HS-5 (cell line): ENCODE results near the gene ARFRP1.

Experiments
- DNase-seq: peaks from one replicate; pipeline ENCODE4 v3.0.0-alpha.2; 2012; ENCODE audit warnings: low read depth

The ARFRP1 gene

GRCh38 chr20:63701329-63702035, 6.3 kb downstream of the ARFRP1 start:
- DNase-seq = no peak

GRCh38 chr20:63701051-63701328, 6.8 kb downstream of the ARFRP1 start:
- no peak for DNase-seq

GRCh38 chr20:63700199-63701050, 7.4 kb downstream of the ARFRP1 start:
- DNase-seq = no peak

- DNase-seq = no peak
Measured at GRCh38 chr20:63699466-63700198, 8.1 kb downstream of the ARFRP1 start.

DNA sequence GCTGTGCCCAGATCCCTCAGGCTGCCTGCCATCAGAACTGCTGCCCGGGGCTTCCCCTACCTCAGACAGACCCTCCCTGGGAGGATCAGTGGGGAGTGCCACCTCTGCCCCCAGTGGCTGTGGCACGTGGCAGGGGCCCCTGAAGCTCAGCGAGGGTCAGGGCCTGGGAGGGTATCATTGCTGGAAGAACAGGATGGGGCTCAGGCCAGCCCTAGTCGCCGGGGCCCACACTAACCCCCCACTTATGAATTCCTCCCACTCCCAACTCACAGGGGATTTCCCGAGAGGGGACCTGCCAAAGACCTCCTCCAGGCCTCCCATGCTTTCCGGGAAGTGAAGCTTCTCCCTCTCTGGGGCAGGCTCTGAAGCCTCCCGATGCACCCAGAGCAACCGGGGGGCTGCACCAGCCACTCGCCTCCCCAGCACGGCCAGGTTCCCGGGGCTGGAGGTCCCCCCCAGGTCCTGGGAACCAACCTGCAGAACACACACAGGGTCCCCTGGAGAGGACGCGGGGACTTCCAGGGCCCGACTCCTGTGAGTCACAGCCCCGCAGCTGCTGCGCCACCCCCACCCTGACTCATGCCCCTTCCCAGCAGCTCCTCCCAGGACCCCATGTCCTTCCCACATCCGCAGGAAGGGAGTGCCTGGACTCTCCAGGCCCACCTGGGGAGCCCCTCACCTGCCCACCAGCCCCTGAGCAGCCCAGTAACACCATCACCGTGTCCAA, 8.9 kb downstream of the ARFRP1 start:
- DNase-seq = peak; percentile 81

DNA sequence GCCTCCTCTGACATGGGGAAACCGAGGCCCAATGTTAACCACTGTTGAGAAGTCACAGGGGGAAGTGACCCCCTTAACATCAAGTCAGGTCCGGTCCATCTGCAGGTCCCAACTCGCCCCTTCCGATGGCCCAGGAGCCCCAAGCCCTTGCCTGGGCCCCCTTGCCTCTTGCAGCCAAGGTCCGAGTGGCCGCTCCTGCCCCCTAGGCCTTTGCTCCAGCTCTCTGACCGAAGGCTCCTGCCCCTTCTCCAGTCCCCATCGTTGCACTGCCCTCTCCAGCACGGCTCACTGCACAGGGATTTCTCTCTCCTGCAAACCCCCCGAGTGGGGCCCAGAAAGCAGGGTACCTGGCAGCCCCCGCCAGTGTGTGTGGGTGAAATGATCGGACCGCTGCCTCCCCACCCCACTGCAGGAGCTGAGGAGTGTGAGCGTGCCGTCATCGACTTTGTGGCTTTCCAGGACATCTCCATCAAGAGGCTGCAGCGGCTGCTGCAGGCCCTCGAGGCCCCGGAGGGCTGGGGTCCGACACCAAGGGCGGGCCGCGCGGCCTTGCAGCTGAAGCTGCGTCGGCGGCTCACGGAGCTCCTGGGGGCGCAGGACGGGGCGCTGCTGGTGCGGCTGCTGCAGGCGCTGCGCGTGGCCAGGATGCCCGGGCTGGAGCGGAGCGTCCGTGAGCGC, 9.8 kb downstream of the ARFRP1 start:
- DNase-seq = no peak

- no peak for DNase-seq
Measured at GRCh38 chr20:63697357-63697867, 10.4 kb downstream of the ARFRP1 start.

DNA sequence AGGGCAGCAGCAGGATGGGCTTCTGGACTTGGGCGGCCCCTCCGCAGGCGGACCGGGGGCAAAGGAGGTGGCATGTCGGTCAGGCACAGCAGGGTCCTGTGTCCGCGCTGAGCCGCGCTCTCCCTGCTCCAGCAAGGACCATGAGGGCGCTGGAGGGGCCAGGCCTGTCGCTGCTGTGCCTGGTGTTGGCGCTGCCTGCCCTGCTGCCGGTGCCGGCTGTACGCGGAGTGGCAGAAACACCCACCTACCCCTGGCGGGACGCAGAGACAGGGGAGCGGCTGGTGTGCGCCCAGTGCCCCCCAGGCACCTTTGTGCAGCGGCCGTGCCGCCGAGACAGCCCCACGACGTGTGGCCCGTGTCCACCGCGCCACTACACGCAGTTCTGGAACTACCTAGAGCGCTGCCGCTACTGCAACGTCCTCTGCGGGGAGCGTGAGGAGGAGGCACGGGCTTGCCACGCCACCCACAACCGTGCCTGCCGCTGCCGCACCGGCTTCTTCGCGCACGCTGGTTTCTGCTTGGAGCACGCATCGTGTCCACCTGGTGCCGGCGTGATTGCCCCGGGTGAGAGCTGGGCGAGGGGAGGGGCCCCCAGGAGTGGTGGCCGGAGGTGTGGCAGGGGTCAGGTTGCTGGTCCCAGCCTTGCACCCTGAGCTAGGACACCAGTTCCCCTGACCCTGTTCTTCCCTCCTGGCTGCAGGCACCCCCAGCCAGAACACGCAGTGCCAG, 11.0 kb downstream of the ARFRP1 start, which contains the start of gene TNFRSF6B:
TNFRSF6B (plus strand) TSS at position 25 of the 729 bp plus-strand sequence; CDS start at position 141, 116 bp downstream.
- no peak for DNase-seq

DNA sequence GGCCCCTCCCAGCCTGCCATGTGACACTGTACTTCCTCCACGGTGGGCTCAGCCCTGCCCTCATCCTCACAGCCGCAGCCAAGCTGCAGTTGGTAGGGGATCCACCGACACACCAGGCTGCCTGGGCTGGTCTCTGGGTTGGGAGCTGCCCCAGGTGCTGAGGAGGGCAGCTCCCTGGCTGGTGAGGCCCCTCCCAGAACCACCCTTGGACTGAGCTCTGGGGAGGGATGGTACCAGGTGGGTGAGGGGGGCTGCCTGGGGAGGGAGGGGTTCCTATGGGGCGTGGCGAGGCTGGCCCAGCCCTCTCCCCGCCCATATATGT, 11.5 kb downstream of the ARFRP1 start:
- no peak for DNase-seq

GRCh38 chr20:63695424-63696305, 12.1 kb downstream of the ARFRP1 start:
- DNase-seq = no peak

- no peak for DNase-seq
Measured at GRCh38 chr20:63694584-63695423, 13.0 kb downstream of the ARFRP1 start.

DNA sequence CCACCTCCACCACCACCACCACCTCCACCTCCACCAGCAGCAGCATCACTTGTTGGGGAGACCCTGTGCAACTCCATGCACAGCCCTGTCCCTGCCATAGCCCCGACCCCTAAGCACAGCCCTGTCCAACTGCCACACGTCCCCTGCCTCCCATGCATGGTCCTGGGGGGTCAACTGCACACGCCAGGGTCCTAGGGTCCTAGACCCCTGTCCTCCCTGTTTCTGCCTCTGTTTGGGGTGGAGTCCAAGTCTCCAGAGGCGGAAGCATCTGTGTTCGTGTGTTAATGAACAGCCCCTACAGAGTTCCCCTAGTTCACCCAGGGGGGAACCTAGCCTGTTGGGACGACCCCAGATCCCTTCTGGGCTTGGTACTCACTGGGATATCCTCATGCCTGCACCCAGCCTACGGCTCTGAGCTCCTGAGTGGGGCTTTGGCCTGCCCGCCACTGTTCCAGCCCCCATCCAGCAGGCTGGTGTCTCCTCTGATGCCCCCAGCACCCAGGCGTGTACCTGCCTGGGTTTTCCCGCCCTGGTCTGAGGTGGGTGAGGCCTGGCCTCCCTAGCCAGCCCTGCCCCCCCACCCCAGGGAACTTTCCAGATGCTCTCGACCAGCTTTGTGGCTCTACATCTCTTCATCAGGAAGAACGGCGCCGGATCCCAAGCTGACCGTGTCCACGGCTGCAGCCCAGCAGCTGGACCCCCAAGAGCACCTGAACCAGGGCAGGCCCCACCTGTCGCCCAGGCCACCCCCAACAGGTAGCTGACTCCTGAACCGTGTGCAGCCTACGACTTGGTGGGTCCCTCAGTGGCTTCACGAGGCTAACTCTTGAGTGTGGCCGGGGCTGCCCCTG, 13.8 kb downstream of the ARFRP1 start:
- DNase-seq = no peak

GRCh38 chr20:63693083-63693732, 14.6 kb downstream of the ARFRP1 start:
- DNase-seq = no peak

GRCh38 chr20:63692436-63693082, 15.2 kb downstream of the ARFRP1 start:
- no peak for DNase-seq

DNA sequence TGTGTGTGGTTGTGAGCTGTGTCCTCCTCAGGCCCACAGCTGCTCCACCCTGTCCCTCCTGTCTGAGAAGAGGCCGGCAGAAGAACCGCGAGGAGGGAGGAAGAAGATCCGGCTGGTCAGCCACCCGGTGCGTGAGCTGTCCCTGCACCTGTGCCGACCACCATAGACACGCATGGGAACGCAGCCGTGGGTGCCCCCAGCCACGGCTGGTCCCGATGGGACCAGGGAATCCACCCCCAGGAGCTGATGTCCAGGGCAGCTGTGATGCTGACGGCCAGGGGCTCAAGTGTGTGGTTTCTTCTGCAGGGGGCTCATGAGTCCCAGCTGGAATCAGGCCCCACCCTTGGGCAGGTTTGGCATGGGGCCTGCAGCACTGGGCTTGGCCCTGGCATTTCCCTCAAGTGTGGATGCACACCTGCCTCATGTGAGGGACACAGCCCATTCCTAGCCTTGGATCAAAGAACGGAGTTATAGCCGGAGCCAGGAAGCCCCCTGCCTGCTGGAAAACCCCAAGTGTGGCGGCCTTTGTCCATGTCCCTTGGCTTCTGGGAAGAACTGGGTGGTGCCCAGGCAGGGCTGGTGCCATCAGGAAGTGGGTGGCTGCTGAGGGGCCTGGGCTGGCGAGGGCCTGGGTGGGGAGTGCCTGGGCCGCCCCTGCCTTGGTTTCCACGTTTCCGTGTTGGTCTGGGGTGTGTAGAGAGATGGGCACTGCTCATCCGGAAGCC, 15.9 kb downstream of the ARFRP1 start:
- DNase-seq = no peak
